SK-N-MC (cell line): ENCODE measurements around the gene EPM2AIP1.

ENCODE experiments used
- EZH2 ChIP-seq: fragments of 200-600 bp; sonication (generic); IDR thresholded peaks from one replicate; pipeline ENCODE4 v1.6.1; 2017; ENCODE audit warnings: antibody characterized with exemption
- FOXP2 ChIP-seq: optimal IDR thresholded peaks from 2 replicates; pipeline ENCODE3; 2011; ENCODE audit warnings: mild to moderate bottlenecking, moderate library complexity; ENCODE audit not compliant: insufficient read depth; ENCODE audit errors: extremely low read length, control extremely low read depth
- POLR2AphosphoS5 ChIP-seq: IDR thresholded peaks from 2 replicates; pipeline ENCODE4 v1.6.1; 2012; ENCODE audit warnings: mild to moderate bottlenecking, low read depth, low read length, borderline replicate concordance

GRCh38 chr3:36957063-36957462 lies 35.9 kb downstream of the EPM2AIP1 start:
- TF ChIP-seq POLR2AphosphoS5 (no peak), EZH2 (no peak), FOXP2 (no peak)
